GOT3 (cell line): ENCODE measurements around the gene CABP2.
"Not testable (repeated sequence)": the region's sequence is repeated elsewhere in the genome, so short reads cannot be mapped to it uniquely, and the experiment has no call there.

Experiments
- DNase-seq: peaks from one replicate; lab custom pipeline; 2025; ENCODE audit warnings: mixed read lengths; lab: John Stamatoyannopoulos, UW

Gene CABP2

DNA sequence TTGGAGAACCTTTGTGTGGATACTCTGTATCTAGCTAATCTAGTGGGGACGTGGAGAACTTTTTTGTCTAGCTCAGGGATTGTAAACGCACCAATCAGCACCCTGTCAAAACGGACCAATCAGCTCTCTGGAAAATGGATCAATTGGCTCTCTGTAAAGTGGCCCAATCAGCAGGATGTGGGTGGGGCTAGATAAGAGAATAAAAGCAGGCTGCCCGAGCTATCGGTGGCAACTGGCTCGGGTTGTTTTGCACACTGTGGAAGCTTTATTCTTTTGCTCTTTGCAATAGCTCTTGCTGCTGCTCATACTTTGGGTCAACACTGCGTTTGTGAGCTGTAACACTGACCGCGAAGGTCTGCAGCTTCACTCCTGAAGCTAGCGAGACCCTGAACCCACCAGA lies 46.6 kb downstream of the CABP2 start:
- not testable (repeated sequence) for DNase-seq

DNA sequence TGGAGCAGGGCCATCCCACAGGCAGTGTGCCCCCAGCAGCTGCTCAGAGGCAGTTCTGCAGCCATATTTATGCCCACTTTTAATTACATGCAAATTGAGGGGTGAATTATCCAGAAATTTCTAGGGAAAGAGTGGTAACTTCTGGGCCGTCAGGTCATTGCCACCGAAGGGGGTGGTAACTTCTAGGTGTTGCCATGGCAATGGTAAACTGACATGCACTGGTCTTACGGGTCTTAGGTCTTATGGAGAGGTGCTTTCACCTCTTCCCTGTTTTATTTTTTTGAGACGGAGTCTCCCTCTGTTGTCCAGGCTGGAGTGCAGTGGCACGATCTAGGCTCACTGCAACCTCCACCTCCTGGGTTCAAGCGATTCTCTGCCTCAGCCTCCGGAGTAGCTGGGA lies 50.4 kb downstream of the CABP2 start:
- DNase-seq, result no peak

- DNase-seq, result no peak
Observed at GRCh38 chr11:67470337-67471002, 52.8 kb downstream of the CABP2 start.

GRCh38 chr11:67469508-67469811 lies 53.8 kb downstream of the CABP2 start:
- DNase-seq, result no peak
